Activated CD4-positive, alpha-beta T cell treated with anti-CD3 and anti-CD28 coated beads, Interleukin-2, amount 50 U/mL, for 48 hours (primary cell): ENCODE measurements around the gene SMG7.

Source experiments
- DNase-seq, 2 experiments: peaks; one replicate each; pipeline ENCODE4 v3.0.0-alpha.2; 2020

SMG7 gene

DNA sequence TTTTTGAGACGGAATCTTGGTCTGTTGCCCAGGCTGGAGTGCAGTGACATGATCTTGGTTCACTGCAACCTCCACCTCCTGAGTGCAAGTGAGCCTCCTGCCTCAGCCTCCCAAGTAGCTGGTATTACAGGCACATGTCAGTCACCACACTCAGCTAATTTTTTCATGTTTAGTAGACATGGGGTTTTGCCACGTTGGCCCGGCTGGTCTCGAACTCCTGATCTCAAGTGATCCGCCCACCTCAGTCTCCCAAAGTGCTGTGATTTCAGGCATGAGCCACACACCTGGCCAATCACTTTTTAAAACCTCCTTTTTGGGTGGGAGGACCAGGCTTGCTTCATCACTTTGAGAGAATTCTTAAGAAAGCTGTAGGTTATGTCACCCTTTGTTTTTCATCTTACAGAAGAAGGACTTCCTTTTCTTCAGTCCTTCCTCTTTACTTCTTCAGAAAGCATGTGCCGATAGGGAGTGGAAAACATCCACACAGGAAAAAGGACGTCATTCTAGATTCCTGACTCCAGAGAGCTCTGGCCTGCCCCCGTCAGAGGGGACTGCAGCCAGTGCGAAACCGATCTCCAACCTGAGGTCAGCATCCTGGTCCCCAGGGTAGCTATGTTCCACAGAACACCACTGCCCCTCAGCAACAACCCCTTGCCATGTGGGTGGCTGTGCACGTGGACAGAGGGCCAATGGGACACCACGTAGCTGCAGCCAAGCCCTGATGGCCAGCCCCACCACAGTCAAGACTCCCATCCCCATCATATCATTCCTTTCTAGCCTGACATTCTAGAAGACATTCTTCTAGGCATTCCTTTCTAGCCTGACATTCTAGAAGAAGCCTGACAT is 96.1 kb downstream of the SMG7 start:
- no peak for DNase-seq

DNA sequence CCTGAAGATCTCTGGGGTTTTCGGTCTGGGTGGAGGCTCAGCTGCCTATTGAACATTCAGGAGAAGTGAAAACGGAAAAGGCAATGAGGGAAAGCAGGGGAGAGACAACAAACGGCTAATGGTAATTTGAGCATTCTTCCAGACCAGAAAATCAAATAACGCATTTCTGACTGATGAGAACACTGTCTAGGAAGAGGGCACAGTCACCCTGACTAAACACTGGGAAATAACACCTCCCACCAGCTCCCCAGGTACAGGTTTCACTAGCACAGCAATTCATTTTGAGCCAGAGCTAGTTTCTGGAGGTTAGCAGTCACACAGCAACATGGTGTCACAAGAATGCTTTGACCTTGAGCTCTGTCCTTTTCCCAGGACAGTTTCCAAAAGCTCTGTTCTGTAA is 96.8 kb downstream of the SMG7 start:
- DNase-seq: peak in 1 of 2 experiments; percentile 23

DNA sequence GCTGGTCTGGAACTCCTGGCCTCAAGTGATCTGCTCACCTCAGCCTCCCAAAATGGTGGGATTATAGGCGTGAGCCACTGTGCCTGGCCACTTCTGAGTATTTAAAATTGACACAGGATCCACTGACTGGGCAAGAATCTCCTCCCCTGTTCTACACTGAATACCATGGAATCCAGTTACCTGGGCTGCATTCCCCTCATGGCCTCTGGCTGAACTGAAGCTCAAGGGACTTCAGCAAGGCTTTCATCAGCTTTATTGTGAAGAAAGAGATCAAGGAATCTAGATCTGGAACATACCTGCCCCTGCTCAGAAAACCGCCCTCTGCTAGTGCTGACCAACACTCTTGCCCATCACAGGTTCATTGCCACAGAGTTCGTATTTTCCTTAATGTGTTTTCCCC is 97.5 kb downstream of the SMG7 start:
- DNase-seq: no peak

DNA sequence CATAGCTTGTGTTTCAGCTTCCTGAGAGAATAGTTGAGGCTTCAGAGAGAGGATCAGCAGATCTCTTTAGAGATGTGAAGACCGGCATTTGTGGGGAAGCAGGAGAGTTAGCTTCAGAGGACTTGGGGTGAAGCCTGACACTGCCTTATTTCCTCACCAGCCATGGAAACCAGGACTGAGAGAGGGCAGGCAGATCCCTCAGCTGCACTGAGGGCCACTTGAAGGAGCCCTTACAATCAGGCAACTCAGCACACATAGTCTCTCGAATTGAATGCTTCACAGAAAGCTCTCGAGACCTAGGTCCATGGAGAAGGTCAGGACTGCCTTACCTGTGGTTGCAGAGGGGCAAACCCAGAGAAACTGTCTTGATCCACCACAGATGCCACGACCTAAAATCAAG is 98.2 kb downstream of the SMG7 start:
- DNase-seq: no peak

DNA sequence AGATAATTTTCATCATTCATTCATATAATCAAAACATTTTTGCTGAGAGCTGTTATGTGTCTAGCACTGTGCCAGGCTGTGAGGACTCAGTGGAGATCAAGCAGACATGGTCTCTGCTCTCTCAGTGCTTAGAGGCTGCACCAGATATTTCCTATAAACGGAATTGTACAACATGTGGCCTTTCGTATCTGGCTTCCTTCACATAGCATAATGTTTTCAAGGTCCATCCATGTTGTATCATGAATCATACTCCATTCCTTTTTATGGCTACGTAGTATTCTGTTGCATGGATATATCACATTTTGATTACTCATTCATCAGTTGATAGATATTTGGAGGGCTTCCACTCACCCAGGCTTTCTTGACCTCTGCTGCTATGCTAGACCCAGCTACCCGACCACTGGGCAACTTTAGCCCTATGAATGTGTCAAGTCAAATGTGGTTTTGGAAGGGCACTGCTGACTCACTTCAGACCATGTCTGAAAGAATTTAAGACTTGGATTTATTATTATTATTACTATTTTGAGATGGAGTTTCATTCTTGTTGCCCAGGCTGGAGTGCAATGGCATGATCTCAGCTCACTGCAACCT is 99.5 kb downstream of the SMG7 start:
- DNase-seq: no peak

DNA sequence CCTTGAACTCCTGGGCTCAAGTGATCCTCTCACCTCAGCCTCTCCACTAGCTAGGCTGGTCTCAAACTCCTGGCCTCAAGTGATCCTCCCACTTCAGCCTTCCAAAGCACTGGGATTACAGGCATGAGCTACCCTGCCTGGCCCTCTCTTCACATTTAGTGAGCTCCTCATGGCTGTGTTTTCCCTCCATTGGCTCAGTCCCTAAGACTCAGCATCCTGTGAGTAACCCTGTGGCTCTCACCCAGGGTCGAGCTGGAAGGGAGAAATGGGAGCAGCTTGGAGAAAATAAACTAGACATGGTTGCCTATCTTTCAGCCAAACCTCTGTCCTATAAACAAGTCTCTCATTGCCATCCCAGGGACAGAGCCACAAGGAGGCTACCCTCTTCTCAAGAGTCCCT is 100.4 kb downstream of the SMG7 start:
- no peak for DNase-seq

DNA sequence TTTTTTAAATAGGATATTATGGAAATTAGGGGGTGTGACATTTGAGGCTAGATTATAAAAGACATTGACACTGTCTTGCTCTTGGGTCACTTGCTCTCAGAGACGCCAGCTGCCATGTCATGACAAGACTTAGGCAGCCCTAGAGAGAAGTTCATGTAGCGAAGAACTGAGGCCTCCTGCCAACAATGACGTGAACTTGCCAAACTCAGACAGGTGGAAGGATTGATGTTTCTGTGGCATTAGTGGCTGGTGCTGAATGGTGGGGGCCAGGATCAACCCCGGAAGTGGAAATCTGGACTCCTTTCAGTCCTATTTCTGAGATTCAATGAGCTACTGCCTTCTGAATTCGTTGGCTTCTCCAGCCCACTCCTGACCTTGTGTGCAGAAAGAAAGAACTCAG is 103.3 kb downstream of the SMG7 start:
- no peak for DNase-seq

DNA sequence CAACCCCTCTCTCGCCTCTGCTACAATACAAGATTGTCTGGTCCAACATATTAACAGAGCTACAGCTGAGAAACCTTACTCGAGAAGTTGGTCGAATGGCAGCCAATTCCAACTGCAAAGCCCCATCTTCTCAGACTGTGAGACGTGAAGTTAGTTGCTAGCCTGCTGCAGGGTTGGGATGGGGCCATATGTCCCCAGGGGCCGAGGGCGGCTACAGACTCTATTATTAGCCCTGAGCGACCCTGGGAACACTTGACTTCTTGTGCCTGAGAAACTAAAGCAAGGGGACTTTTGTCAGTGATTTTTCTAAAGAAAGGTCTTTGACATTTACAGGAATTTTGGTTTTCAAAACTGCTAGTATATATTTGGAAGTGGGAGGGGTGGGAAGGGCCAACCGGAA is 104.2 kb downstream of the SMG7 start:
- DNase-seq: no peak

DNA sequence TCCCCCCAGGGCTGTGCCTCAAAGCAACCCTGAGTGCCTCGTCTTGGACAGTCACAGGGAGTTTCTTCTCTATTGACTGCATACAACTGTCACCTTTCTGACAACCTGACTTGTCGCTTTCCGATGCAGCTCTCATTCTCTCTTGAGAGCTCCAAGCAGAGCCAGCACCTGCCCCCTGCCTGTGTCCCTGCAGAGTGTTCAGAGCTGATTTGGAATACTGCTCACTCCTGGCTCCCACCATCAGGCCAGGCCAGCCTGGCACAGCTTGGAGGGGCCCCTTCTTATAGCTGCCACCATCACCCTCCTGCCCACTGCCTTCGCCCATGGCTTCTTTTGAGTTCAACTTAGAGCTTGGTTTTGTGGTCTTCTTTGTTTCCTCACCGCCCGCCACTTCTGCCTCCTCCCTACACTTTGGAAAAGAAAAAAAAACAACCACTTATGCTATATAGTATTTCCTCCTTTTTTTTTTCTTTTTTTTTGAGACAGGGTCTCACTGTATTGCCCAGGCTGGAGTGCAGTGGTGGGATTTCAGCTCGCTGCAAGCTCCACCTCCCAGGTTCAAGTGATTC is 105.7 kb downstream of the SMG7 start:
- DNase-seq: no peak

DNA sequence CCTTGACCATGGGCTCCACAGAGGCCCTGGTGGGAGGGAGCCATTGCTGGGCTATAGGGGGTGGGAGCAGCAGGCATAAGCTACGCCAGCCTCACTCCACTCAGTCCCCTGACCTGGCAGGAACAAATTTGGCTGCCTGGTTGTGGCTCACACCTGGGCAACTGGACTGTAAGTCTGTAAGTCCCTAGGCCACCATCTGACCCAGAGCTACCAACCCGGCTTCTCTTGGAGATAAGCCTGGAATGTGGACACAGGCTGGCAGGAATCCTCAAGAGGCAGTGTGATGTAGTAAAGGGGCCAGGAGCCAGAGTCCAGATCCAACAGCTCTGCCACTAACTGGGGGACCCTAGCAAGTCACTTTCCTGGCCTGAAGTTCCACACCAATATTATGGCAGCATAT is 106.6 kb downstream of the SMG7 start:
- DNase-seq: no peak

DNA sequence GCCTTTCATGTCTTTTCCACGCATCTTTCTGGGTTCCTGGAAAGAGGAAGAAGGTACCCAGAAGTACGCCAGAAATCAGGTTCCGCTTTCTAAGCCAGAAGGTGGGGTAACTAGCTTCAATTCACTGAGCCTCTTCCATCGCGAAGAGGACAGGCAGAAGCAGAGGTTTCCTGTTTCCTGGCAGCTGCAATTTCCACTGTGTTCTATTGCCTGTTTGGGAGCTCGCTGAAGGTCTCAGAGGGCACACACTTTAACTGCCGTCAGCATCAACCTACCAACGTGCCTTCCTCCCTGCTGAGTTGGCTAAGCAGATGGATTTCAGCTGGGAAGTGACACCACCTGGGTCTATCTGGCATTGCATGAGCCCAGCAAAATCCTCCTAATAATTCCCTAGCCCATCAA is 108.0 kb downstream of the SMG7 start:
- DNase-seq: no peak

DNA sequence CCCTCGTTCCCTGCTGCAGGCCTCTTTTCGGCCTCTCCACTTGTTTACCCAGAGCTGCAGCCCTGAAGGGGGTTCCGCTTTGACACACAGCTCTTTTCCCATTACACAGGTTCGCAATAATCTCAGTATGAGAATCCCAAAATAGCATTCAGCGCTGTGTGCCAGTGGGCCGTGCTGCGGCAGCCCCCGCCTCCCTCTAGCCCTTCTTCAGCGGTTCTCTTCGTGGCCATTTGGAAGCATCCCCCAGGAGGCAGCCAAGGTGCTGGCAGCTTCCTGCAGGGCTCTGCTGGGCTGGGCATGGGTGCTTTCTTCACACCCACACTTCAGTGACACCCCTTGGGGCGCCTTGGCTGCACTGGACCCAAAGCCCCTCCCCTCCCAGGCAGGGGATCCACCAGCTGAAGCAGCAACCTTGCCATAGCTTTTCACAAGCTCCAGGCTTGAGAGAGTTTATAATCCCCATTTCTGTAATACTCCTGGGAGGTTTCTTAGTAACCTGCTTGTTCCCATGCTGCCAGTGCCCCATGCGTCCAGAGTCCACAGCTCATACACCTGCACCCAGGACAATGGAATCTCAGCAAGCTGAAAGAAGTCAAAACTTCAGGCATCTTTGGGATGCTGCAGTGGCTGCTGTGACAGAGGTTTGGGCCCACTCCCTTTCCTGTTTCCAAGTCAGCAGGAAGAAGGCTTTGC is 109.9 kb downstream of the SMG7 start:
- DNase-seq: no peak

DNA sequence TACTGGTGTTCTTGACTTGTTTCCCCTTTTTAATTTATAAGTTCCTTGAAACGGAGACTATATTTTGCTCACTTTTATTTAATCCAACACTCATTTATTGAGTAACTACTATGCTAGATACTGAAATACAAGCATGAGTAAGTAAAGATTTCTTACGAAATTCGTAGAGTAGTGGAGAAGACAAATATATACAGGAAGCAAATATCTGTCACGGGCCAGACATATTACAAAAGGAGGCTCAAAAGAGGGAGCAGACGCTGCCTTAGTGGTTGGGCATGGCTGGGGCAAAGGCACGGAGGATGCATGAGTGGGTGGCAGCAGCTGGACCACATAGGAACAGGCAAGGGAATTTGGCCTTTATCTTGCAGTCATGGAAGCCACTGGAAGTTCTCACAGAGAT is 111.2 kb downstream of the SMG7 start:
- DNase-seq: no peak

DNA sequence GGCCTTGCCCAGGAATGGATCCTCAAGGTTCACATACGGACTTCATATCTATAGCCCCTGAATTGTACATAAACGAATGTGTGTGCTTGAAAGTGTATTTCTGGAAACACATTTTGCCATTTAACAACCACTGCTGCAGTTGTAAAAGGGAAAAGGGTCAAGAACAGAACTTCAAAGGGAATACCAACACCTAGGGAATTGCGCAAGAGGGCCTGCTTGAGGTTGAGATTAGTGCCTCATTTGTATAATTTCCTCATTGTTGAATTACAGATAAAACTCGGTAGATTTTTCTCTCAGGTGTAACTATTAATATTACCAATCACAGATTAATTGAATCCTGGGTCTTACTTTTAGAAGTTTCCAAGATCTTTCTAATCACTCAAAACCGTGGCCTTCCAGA is 111.8 kb downstream of the SMG7 start:
- DNase-seq: no peak

DNA sequence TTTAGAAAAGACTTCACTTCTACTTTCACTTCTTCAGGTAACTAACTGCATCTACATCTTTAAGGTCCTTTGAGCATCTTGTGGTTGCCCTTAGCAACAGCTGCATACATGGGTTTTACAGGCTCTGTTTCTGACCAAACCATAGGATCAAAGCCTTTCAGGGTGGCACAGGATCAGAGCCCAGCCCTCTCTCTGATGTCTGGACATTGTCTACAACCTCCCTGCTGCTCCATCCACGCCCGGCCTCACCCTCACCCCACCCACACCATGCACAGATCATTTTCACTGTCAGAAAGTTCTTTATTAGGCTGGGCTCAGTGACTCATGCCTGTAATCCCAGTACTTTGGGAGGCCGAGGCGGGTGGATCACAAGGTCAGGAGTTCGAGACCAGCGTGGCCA is 112.7 kb downstream of the SMG7 start:
- no peak for DNase-seq

DNA sequence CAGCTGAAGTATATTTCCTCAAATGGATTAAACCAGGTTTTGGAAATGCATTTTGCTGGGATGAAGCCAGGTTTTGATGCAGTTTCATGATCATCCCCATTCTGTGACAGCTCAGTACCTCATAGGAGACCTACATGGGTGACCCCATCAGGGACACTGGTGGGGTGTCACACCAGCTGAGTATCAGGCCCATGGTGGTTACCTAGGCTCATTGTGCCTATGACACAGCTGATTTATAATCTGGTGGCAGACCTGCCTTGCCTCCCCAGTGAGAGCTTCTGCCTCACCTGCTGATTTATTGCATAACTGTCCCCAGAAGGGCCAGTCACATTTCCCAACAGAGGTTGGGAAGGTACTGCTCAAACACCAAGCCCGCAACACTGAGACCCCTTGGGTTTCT is 114.2 kb downstream of the SMG7 start:
- no peak for DNase-seq

DNA sequence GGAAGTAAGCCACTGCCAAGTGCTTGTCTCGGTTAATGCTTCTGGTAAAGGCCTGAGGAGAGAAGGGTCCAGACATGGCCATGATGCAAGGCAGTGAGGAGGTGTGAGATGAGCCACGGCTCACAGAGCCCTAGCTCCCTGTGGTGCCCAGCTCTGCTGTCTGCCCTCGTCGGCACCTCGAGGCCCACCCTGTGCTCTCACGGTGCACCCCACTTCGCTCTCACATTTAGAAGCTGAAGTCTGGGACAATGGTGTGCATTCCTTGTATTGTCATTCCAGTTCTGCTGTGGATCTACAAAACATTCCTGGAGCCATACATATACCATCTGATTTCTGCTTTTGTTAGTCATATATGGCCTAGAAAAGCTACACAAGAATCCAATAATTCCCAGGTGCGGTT is 114.6 kb downstream of the SMG7 start:
- DNase-seq: no peak

DNA sequence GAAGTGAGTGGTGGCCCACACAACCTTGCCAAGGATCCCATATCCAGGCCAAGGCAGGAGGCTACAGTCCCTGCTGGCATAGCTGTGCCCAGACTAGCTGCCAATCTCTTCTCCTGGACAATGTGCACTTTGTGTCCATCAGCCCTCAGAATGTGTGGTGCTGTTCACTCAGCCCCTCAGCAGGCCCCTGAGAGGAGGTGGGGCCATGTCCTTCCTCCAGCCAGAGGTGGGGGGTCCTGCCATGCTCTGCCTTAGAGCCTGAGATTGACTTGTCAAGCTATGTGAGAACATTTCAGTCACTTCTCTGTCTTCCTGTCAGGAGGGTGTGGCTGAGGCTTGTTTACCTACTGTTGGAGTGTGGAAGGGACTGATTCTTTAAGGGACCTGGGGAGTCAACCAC is 116.5 kb downstream of the SMG7 start:
- no peak for DNase-seq

DNA sequence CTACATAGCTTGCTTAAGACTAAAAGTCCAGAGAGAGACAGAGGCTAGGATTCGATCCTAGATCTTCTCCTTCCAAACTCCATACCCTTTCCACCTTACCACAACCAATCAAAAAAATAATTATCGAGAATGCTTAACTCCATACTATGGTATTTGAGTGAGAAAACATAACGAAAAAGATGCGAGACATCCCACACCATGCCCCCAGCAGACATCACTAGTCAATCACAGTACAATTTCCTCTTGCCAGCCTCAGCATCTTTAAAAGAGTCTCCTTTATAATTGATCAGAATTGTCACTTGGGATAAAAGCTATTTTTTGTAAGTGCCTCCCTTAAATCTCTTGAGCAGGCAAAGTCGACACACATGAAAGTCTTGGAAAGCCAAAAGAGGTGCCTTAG is 117.1 kb downstream of the SMG7 start:
- no peak for DNase-seq

DNA sequence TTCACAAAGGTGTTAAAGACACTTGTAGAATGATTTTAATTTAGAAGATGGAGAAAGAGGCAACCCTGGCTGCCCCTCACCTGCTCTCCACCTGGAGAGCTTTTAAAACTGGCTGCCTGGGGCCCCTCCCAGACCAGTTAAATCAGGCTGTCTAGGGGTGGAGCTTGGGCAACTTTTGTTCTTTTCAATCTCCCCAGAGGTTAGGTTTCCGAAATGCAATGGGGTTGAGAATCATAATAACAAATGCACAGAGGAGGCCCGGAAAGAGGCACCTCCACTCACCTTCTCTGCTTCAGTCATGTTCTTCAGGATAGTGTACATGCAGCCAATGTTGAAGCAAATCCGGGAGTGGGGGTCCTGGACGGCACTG is 117.6 kb downstream of the SMG7 start:
- DNase-seq: no peak

DNA sequence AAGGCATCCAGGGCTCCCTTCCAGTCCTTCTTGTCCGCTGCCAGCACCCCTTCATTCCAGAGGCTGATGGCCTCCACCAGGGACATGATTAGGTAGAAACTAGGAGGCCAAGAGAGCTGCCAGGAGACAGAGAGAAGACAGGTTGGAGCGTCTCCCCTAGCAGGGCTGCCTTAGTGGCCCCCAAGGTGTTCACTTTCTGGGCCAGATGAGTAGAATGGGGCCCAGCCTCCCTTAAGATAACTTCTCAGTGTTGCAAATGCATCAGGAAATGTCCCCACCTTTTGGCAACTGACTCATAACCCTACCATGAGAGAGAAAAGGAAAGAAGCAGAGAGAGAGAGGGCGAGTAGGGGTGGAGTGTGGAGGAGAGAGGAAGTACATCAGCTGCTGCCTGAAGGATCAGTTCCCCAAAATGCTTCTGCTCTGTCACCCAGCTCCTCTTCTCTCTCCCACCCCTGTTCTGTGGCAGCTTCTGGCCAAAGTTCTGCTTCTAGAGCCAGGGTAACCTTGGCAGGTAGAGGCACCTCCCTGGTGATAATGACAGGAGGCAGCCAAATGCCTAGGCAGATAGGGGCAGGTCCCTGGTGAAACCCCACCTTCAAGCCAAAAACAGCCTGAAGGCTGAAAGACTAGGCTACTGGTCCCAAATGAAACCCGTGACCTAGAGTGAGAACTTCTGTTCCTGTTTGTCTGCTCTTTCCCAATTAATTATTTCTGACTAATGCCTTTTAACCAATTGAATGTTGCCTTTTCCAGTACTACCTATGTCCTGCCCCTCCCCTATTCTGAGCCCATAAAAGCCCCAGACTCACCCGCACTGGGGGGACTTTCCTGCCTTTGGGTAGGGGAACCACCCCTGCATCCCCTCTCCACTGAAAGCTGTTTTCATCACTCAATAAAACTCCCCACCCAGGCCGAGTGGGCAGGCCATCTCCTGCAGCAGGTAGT is 118.2 kb downstream of the SMG7 start, which contains the start of gene NCF2:
TSS of gene NCF2 (minus strand) at position 216 of the 948 bp plus-strand sequence. CDS start at position 86, 130 bp downstream.
- peak; percentile 30 to 47 for DNase-seq

DNA sequence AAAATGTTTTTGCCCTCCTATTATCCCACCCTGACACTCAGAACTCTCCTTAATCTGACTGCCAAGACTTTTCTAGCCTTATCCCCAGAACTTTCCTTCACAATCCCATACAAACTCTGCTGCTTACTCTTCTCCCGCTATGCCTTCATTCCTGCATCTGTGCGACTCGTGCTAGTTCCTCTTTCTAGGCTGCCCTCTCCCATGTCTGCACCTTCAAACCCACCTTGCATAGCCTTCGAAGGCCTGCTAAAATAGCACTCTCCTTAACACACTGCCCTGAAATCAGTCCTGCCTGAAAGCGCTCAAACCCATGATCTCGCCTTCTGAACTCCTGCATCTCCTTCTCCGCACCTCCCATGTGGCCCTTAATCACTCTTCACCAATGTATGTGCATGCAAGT is 120.4 kb downstream of the SMG7 start:
- DNase-seq: no peak

DNA sequence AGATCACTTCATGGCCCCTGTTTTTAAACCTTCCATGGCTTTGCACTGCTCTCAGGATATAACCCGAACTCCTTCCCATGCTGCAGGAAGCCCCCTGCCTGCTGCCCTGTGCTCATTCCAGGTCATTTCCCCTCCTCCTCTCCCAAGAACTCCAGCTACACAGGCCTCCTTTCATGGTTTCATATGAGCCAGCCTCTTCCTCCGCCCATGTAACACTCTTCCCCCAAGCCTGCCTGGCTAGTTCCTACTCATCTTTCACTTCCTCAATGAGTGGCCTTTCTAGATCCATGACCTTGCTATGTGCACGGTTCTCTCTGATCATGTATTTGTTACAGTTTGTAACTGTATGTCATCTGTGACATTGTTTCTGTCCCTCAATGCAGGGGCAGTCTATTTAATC is 121.1 kb downstream of the SMG7 start:
- DNase-seq: no peak
